ENCODE data around the gene SLC9A8. TPM values are rescaled to one million over a fixed set of nuclear protein-coding genes. Genes with fewer than 3 reads are reported as not detected.

The SLC9A8 gene
- total RNA-seq, 3 donors from 2014 or later: 15.9 to 26.9 (median 16.3) TPM

- no peak overlapping the region for H3K4me3 ChIP-seq
- peak in 1 of 3 donors; percentile 42 for DNase-seq
- peaks cover 4% of the 10 kb centered on the region for H3K9me3 ChIP-seq
- peak; percentile 92 for ATAC-seq
- H3K36me3 ChIP-seq (ENCODE audit: low read depth): no peaks in the 10 kb centered on the region
- intact Hi-C loops (cut with DNase I, micrococcal nuclease): no loop called here
- H3K4me1 ChIP-seq (ENCODE audit: low read depth): peaks cover 5% of the 10 kb centered on the region
- TF ChIP-seq CTCF (IDR thresholded peaks at IDR 0.05): no peak
Observed at GRCh38 chr20:49823152-49823847, 10.7 kb downstream of the SLC9A8 start.

DNA sequence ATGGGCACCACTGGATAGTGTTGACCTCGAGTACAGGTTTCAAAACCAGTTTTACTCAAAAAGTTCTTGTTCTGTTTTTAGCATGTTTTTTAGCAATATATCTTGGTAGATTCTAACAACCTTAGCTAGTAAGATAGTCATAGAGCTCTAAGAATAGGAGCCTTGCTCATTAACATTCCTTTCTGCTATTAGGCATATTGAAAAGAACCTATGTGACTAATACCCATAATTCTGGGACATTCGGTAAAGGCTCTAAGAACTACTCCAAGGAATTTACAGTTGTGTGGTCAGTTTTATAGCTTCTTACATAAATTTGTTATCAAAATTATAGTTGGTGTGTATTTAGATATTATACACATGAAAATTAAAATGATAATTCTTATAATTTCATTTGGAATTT, 11.6 kb downstream of the SLC9A8 start:
- H3K4me3 ChIP-seq: no peak overlapping the region
- no peaks in the 10 kb centered on the region for H3K36me3 ChIP-seq (ENCODE audit: low read depth)
- H3K4me1 ChIP-seq (ENCODE audit: low read depth): peaks cover 5% of the 10 kb centered on the region
- ATAC-seq (no peak), DNase-seq (no peak)
- H3K9me3 ChIP-seq: peaks cover 4% of the 10 kb centered on the region
- no peak for TF ChIP-seq CTCF (IDR thresholded peaks at IDR 0.05)
- intact Hi-C loops (cut with DNase I, micrococcal nuclease): no loop called here

GRCh38 chr20:49825521-49826033, 12.9 kb downstream of the SLC9A8 start:
- no peak for DNase-seq
- intact Hi-C loops (cut with DNase I, micrococcal nuclease): no loop called here
- no peaks in the 10 kb centered on the region for H3K36me3 ChIP-seq (ENCODE audit: low read depth)

DNA sequence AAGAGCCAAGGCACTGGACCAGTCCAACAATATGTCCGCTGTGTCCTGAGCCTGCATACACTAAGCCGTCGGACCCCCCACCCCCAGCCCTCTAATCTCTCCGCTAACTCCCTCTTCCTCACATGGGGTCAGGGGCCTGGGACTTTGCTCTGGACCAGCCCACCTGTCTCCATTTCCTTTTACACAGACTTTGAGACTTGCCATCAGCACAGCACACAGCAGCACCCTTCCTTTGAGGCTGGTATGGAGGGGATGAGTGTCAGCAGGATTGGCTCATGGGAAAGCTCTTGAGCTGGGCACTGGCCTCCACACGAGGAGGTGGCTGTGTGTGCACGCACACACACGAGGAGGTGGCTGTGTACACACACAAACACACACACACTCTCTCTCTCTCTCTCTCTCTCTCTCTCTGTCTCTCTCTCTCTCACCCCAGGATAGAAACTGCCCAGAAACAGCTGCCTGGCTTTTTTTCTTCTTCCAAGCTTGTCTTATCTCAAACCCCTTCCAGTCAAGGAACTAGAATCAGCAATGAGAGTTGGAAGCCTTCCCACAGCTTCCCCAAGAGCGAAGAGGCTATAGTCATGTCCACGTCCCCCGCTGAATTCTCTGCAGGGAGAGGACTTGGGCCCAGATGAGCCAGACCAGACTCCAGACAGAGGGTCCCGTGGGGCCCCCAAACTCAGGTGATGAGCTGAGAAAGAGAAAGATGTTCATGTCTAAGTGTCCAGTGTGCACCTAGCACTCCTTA, 18.6 kb downstream of the SLC9A8 start:
- intact Hi-C loops (cut with DNase I, micrococcal nuclease): no loop called here
- H3K9me3 ChIP-seq: no peaks in the 10 kb centered on the region
- no peak for TF ChIP-seq CTCF (IDR thresholded peaks at IDR 0.05)
- peaks cover 7% of the 10 kb centered on the region for H3K4me1 ChIP-seq (ENCODE audit: low read depth)
- H3K4me3 ChIP-seq: no peak overlapping the region
- no peak for DNase-seq
- no peaks in the 10 kb centered on the region for H3K36me3 ChIP-seq (ENCODE audit: low read depth)
- no peak for ATAC-seq

More at GRCh38 chr20:49825521-49826033, 12.9 kb downstream of the SLC9A8 start:
- TF ChIP-seq CTCF (IDR thresholded peaks at IDR 0.05): no peak
- Histone ChIP-seq H3K4me3 (no peak overlapping the region), H3K4me1 (ENCODE audit: low read depth) (peaks cover 5% of the 10 kb centered on the region), H3K9me3 (no peaks in the 10 kb centered on the region)
- no peak for ATAC-seq

- no peaks in the 10 kb centered on the region for H3K36me3 ChIP-seq (ENCODE audit: low read depth)
- TF ChIP-seq CTCF (IDR thresholded peaks at IDR 0.05): no peak
- ATAC-seq (no peak), DNase-seq (no peak)
- peaks cover 7% of the 10 kb centered on the region for H3K4me1 ChIP-seq (ENCODE audit: low read depth)
- intact Hi-C loops (cut with DNase I, micrococcal nuclease): no loop called here
- H3K4me3 ChIP-seq: no peak overlapping the region
- H3K9me3 ChIP-seq: no peaks in the 10 kb centered on the region
Observed at GRCh38 chr20:49831770-49832631, 19.4 kb downstream of the SLC9A8 start.
